Measurements from ENCODE around the gene TDRD7. TPM values are rescaled to one million over a fixed set of nuclear protein-coding genes. Genes with fewer than 3 reads are reported as not detected.

TDRD7 gene
- polyA plus RNA-seq, 1 of the 3 experiments (the other 2 are of a cell fraction): 4.9 TPM

DNA sequence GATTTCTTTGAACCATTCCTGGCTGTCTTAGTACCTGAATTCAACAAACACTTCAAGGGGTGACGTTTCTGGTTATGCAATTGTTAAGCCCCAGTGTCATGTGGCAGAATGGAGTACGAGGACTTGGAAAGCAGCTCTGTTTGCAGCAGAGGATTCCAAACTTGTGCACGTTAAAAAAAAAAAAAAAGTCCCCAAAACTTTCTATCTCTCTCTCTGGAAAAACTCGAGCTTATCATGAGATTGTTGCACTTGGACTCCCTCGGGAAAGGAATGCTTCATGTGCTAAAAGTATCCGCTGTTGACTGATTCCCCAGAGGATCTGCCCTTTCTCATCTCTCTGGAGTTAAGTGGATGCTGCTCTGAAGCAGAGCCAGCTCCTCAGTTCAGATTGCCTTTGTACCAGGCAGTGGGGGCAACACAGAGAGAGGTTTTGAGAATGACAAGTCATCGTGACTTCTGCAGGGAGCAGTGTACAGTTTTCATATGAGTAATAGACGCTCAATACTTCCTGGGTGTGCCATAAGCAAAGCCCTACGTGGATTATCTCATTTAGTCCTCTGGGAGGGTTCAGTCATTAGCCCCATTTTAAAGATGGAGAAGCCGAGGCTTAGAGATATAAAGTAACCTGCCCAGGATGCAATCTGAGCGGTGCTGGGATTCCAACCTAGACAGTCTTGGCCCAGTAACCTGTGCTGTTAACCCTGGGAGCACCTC is 117.6 kb downstream of the TDRD7 start:
- Histone ChIP-seq H3K27me3 (ENCODE audit: insufficient read depth) (no peaks in the 10 kb centered on the region; the same call in 1 of the 2 replicates), H3F3A (replicated peaks; ENCODE audit: insufficient read depth) (no peaks in the 10 kb centered on the region), H3K9me3 (no peaks in the 10 kb centered on the region), H2AFZ (ENCODE audit: low read depth) (no peak overlapping the region), H3K4me2 (no peak overlapping the region), H4K20me1 (ENCODE audit: insufficient read depth) (no peaks in the 10 kb centered on the region), H3K36me3 (replicated peaks in 1 of 2; ENCODE audit: control insufficient read depth in 1 of 2, insufficient read depth in 2 of 2, low read length in 1 of 2) (peaks cover 0 to 14% of the 10 kb centered on the region in 2 experiments), H3K27ac (ENCODE audit: low read depth in 2 of 2, low read length in 1 of 2) (no peak overlapping the region; a peak in 1 of 4 replicates), H3K4me3 (ENCODE audit: low read depth in 2 of 2, low read length in 1 of 2) (no peak overlapping the region), H3K9ac (no peak overlapping the region), H3K79me2 (ENCODE audit: insufficient read depth) (no peaks in the 10 kb centered on the region), H3K4me1 (ENCODE audit: control insufficient read depth in 1 of 2, insufficient read depth in 2 of 2, low read depth in 1 of 2, low read length in 1 of 2) (peaks cover 0 to 9% of the 10 kb centered on the region in 2 experiments; a peak in 1 of 4 replicates), H3K9me2 (no peaks in the 10 kb centered on the region)
- CTCF ChIA-PET: no interaction called here
- TF ChIP-seq MXI1 (IDR thresholded peaks at IDR 0.05; ENCODE audit: low read depth, low read length) (no peak), YY1 (IDR thresholded peaks at IDR 0.05; ENCODE audit: low read depth) (no peak), USF1 (IDR thresholded peaks at IDR 0.05; ENCODE audit: borderline replicate concordance, low read depth) (no peak), EZH2phosphoT487 (IDR thresholded peaks at IDR 0.05; ENCODE audit: borderline replicate concordance, low read depth) (no peak), JUND (IDR thresholded peaks at IDR 0.05) (no peak), MEF2A (IDR thresholded peaks at IDR 0.05; ENCODE audit: borderline replicate concordance, low read depth) (no peak), MAX (IDR thresholded peaks at IDR 0.05; ENCODE audit: low read depth) (no peak), RFX5 (IDR thresholded peaks at IDR 0.05; ENCODE audit: low read length) (no peak), TEAD4 (IDR thresholded peaks at IDR 0.05; ENCODE audit: borderline replicate concordance, insufficient read depth) (no peak), EP300 (IDR thresholded peaks at IDR 0.05; ENCODE audit: borderline replicate concordance in 1 of 2, low read depth in 1 of 2, low read length in 1 of 2) (no peak), USF2 (IDR thresholded peaks at IDR 0.05; ENCODE audit: borderline replicate concordance, low read depth, low read length) (no peak), SMC3 (IDR thresholded peaks at IDR 0.05; ENCODE audit: low read depth, low read length) (no peak), TAF1 (IDR thresholded peaks at IDR 0.05; ENCODE audit: borderline replicate concordance, low read depth, low read length) (no peak), FOXM1 (IDR thresholded peaks at IDR 0.05; ENCODE audit: low read depth) (no peak), FOSL2 (IDR thresholded peaks at IDR 0.05; ENCODE audit: borderline replicate concordance, low read depth) (no peak), ELF1 (IDR thresholded peaks at IDR 0.05) (no peak), PBX3 (IDR thresholded peaks at IDR 0.05) (no peak), NRF1 (IDR thresholded peaks at IDR 0.05; ENCODE audit: low read depth, low read length) (no peak), RXRA (IDR thresholded peaks at IDR 0.05; ENCODE audit: borderline replicate concordance, low read depth) (no peak)
- TF ChIP-seq, protein P1, sequence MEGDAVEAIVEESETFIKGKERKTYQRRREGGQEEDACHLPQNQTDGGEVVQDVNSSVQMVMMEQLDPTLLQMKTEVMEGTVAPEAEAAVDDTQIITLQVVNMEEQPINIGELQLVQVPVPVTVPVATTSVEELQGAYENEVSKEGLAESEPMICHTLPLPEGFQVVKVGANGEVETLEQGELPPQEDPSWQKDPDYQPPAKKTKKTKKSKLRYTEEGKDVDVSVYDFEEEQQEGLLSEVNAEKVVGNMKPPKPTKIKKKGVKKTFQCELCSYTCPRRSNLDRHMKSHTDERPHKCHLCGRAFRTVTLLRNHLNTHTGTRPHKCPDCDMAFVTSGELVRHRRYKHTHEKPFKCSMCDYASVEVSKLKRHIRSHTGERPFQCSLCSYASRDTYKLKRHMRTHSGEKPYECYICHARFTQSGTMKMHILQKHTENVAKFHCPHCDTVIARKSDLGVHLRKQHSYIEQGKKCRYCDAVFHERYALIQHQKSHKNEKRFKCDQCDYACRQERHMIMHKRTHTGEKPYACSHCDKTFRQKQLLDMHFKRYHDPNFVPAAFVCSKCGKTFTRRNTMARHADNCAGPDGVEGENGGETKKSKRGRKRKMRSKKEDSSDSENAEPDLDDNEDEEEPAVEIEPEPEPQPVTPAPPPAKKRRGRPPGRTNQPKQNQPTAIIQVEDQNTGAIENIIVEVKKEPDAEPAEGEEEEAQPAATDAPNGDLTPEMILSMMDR (IDR thresholded peaks at IDR 0.05): no peak
- POLR2A ChIA-PET: no interaction called here
- DNase-seq: no peak
- 49% methylated on average over 11 of the region's 11 CpGs for WGBS (ENCODE audit: low lambda C conversion rate)

Measured in SK-N-SH (cell line).